Loucy (cell line): ENCODE data around the gene HOXD10.

Experiments
- H2AFZ ChIP-seq: fragments of 200-600 bp; sonication (generic); 2 replicates; pipeline ENCODE4 v1.6.0; 2016; ENCODE audit warnings: antibody characterized with exemption, mild to moderate bottlenecking, low read length, moderate library complexity
- H3F3A ChIP-seq: fragments of 200-600 bp; 2 replicates; pipeline ENCODE4 v1.6.0; 2016; ENCODE audit warnings: antibody characterized with exemption, low read depth, mild to moderate bottlenecking
- H3K27me3 ChIP-seq: fragments of 200-600 bp; sonication (generic); 2 replicates; pipeline ENCODE4 v1.6.1; 2014; ENCODE audit warnings: low read length, mild to moderate bottlenecking; ENCODE audit not compliant: insufficient read depth, poor library complexity, severe bottlenecking
- H3K36me3 ChIP-seq: fragments of 200-600 bp; sonication (generic); 2 replicates; pipeline ENCODE4 v1.6.1; 2016; ENCODE audit warnings: low read length; ENCODE audit not compliant: insufficient read depth
- H3K4me1 ChIP-seq: fragments of 200-600 bp; sonication (generic); 2 replicates; pipeline ENCODE4 v1.5.1; 2014; ENCODE audit warnings: low read length, mild to moderate bottlenecking; ENCODE audit not compliant: insufficient read depth, poor library complexity, severe bottlenecking
- H3K4me2 ChIP-seq: fragments of 200-600 bp; sonication (generic); 2 replicates; pipeline ENCODE4 v1.6.0; 2014; ENCODE audit warnings: antibody characterized with exemption, low read length, low read depth, mild to moderate bottlenecking; ENCODE audit not compliant: poor library complexity, severe bottlenecking
- H3K4me3 ChIP-seq: fragments of 200-600 bp; sonication (generic); 2 replicates; pipeline ENCODE4 v1.5.1; 2014; ENCODE audit warnings: low read length, mild to moderate bottlenecking, mixed read lengths; ENCODE audit not compliant: poor library complexity, severe bottlenecking
- H3K79me2 ChIP-seq: fragments of 200-600 bp; sonication (generic); 2 replicates; pipeline ENCODE4 v1.6.1; 2014; ENCODE audit warnings: low read length; ENCODE audit not compliant: insufficient read depth
- H3K9ac ChIP-seq: fragments of 200-600 bp; sonication (generic); 2 replicates; pipeline ENCODE4 v1.6.0; 2014; ENCODE audit warnings: mild to moderate bottlenecking, low read depth, low read length, moderate library complexity; ENCODE audit not compliant: poor library complexity, severe bottlenecking
- H3K9me2 ChIP-seq: fragments of 200-600 bp; sonication (generic); replicated peaks from 2 replicates; pipeline ENCODE4 v1.6.1; 2016; ENCODE audit warnings: low read depth, low read length, mixed read lengths
- H3K9me3 ChIP-seq: fragments of 200-600 bp; sonication (generic); 2 replicates; pipeline ENCODE4 v1.6.1; 2014; ENCODE audit warnings: mild to moderate bottlenecking, antibody characterized with exemption, low read length, low read depth; ENCODE audit not compliant: insufficient read depth
- H4K20me1 ChIP-seq: fragments of 200-600 bp; sonication (generic); 2 replicates; pipeline ENCODE4 v1.6.0; 2014; ENCODE audit warnings: antibody characterized with exemption, low read length, mild to moderate bottlenecking; ENCODE audit not compliant: insufficient read depth, poor library complexity, severe bottlenecking
- CTCF ChIP-seq: fragments of 200-600 bp; sonication (generic); conservative IDR thresholded peaks from 2 replicates; pipeline ENCODE4 v1.5.1; 2014; ENCODE audit warnings: mild to moderate bottlenecking, antibody characterized with exemption, low read length
- EZH2phosphoT487 ChIP-seq: fragments of 200-600 bp; IDR thresholded peaks from 2 replicates; pipeline ENCODE4 v1.6.1; 2018; ENCODE audit warnings: antibody characterized with exemption, mild to moderate bottlenecking, moderate library complexity, borderline replicate concordance

Gene HOXD10

GRCh38 chr2:176079831-176080539 lies 36.6 kb upstream of the HOXD10 start:
- Histone ChIP-seq H4K20me1 (no peaks in the 10 kb centered on the region), H2AFZ (no peak overlapping the region), H3K4me3 (no peak overlapping the region), H3K36me3 (no peaks in the 10 kb centered on the region), H3K79me2 (no peaks in the 10 kb centered on the region), H3K27me3 (no peaks in the 10 kb centered on the region), H3K4me2 (no peak overlapping the region), H3F3A (no peaks in the 10 kb centered on the region), H3K9me2 (no peaks in the 10 kb centered on the region), H3K4me1 (no peaks in the 10 kb centered on the region), H3K9me3 (no peaks in the 10 kb centered on the region), H3K9ac (no peak overlapping the region)
- TF ChIP-seq EZH2phosphoT487 (no peak), CTCF (no peak)

GRCh38 chr2:176080540-176081375 lies 35.8 kb upstream of the HOXD10 start:
- no peaks in the 10 kb centered on the region for H3K9me3 ChIP-seq
- H4K20me1 ChIP-seq: no peaks in the 10 kb centered on the region
- TF ChIP-seq CTCF (no peak), EZH2phosphoT487 (no peak)
- H3K4me2 ChIP-seq: no peak overlapping the region
- no peak overlapping the region for H2AFZ ChIP-seq
- H3K27me3 ChIP-seq: no peaks in the 10 kb centered on the region
- H3K9ac ChIP-seq: no peak overlapping the region
- H3K4me3 ChIP-seq: no peak overlapping the region
- H3F3A ChIP-seq: no peaks in the 10 kb centered on the region
- H3K36me3 ChIP-seq: no peaks in the 10 kb centered on the region
- H3K4me1 ChIP-seq: no peaks in the 10 kb centered on the region
- no peaks in the 10 kb centered on the region for H3K79me2 ChIP-seq
- no peaks in the 10 kb centered on the region for H3K9me2 ChIP-seq

- no peak for TF ChIP-seq CTCF
- TF ChIP-seq EZH2phosphoT487: no peak
- H3F3A ChIP-seq: no peaks in the 10 kb centered on the region
- H4K20me1 ChIP-seq: no peaks in the 10 kb centered on the region
- no peak overlapping the region for H3K4me2 ChIP-seq
- no peaks in the 10 kb centered on the region for H3K4me1 ChIP-seq
- H3K9me3 ChIP-seq: no peaks in the 10 kb centered on the region
- H3K27me3 ChIP-seq: no peaks in the 10 kb centered on the region
- H2AFZ ChIP-seq: no peak overlapping the region
- no peaks in the 10 kb centered on the region for H3K36me3 ChIP-seq
- no peaks in the 10 kb centered on the region for H3K79me2 ChIP-seq
- no peaks in the 10 kb centered on the region for H3K9me2 ChIP-seq
- H3K9ac ChIP-seq: no peak overlapping the region
- no peak overlapping the region for H3K4me3 ChIP-seq
These were observed 35.2 kb upstream of the HOXD10 start for GRCh38 chr2:176081376-176081836.
